Measurements from ENCODE around the gene CDKN2B. TPM values are rescaled to one million over a fixed set of nuclear protein-coding genes. Genes with fewer than 3 reads are reported as not detected.

The CDKN2B gene
- polyA plus RNA-seq, 2 of the 4 experiments (the other 2 are of a cell fraction) = not detected

DNA sequence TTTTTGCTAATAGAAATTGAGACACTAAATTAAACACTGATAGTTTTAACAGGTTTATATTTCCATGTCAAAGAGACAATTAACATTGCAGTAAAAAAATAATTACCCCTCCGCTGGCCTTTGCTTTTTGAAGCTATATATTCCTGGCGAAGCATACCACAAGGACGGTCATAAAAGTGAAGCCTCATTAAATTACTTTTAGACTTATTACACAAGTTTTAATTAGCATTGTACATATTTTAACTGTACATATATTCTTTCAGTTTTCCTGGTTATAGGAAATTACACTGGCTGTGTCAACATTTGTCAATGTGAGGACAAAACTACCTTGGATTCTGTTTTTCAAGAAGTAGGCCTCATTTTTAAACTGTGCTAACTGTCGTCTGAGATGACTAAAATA, 16.1 kb downstream of the CDKN2B start:
- TF ChIP-seq KDM5A (IDR thresholded peaks at IDR 0.05) (no peak), BCL3 (IDR thresholded peaks at IDR 0.05) (no peak), ZNF302 (CRISPR knock-in tag; IDR thresholded peaks at IDR 0.05) (no peak), HEYL (CRISPR knock-in tag; IDR thresholded peaks at IDR 0.05) (no peak), MYC (IDR thresholded peaks at IDR 0.05; ENCODE audit: borderline replicate concordance, low read length) (no peak), HOXA7 (CRISPR knock-in tag; IDR thresholded peaks at IDR 0.05) (no peak), JUNB (IDR thresholded peaks at IDR 0.05) (no peak), POLR2A (IDR thresholded peaks at IDR 0.05; ENCODE audit: low read length) (no peak), HOXB5 (CRISPR knock-in tag; IDR thresholded peaks at IDR 0.05) (no peak), TFCP2L1 (CRISPR knock-in tag; IDR thresholded peaks at IDR 0.05) (no peak), EHF (CRISPR knock-in tag; IDR thresholded peaks at IDR 0.05) (no peak), NFE2L2 (conservative IDR thresholded peaks at IDR 0.05; ENCODE audit: low read length) (no peak)
- TF ChIP-seq, protein P1, sequence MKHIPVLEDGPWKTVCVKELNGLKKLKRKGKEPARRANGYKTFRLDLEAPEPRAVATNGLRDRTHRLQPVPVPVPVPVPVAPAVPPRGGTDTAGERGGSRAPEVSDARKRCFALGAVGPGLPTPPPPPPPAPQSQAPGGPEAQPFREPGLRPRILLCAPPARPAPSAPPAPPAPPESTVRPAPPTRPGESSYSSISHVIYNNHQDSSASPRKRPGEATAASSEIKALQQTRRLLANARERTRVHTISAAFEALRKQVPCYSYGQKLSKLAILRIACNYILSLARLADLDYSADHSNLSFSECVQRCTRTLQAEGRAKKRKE (CRISPR knock-in tag; IDR thresholded peaks at IDR 0.05; ENCODE audit: low read depth) = no peak
- TF ChIP-seq, protein P2, sequence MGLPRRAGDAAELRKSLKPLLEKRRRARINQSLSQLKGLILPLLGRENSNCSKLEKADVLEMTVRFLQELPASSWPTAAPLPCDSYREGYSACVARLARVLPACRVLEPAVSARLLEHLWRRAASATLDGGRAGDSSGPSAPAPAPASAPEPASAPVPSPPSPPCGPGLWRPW (IDR thresholded peaks at IDR 0.05) = no peak
- POLR2A ChIA-PET = no interaction called here
- no CpG with 5 or more reads among the region's 4 CpGs for WGBS (ENCODE audit: missing lambda C conversion rate)
- no peak for DNase-seq (ENCODE audit: low read depth in 1 of 2, low spot score in 1 of 2)
- FAIRE-seq = no peak
- no peaks in the 10 kb centered on the region for H3K9me3 ChIP-seq
- no peaks in the 10 kb centered on the region for H3K4me1 ChIP-seq
- H3K4me2 ChIP-seq = no peak overlapping the region
- H3K4me3 ChIP-seq = no peak overlapping the region
- ATAC-seq = no peak
- H3K27ac ChIP-seq = no peak overlapping the region
- CTCF ChIA-PET = no interaction called here

DNA sequence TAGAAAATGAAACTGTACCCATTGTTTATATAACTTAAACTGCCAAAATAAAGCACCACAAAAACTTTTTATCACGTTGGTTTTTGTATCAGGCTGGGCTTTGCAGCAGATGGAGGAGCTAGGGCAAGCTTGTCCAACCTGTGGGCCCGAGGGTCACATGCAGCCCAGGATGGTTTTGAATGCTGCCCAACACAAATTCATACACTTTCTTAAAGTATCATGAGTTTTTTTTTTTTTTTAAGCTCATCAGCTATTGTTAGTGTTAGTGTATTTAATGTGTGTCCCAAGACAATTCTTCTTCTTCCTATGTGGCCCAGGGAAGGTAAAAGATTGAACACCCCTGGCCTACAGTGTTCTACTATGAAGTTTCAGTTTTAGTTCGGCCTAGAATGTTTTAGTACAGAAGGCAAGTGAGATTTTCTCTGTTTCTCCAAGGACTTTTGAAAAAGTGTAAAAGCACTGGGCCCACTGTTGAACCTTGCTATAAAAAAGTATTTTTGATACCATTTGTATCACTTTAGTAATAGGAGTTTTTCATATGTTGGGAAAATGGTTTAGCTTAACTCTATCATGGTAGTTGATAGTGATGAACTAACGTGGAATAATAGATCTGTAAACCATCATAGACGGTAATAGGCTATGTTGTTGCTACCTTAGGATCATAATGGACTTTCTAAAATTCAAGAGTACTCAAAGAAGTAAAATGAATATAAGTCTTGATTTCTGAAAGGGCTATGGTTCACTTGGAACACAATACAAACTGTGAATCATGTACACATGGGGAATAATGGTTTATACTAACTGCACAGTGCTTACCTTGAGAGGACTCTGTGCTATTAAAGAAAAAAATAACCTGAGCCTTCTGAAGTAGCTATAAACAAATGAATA, 17.8 kb downstream of the CDKN2B start:
- H3K27ac ChIP-seq = no peak overlapping the region
- ATAC-seq (no peak), FAIRE-seq (no peak), DNase-seq (ENCODE audit: low read depth in 1 of 2, low spot score in 1 of 2) (no peak)
- CTCF ChIA-PET = no interaction called here
- H3K9me3 ChIP-seq = no peaks in the 10 kb centered on the region
- no peak overlapping the region for H3K4me2 ChIP-seq
- POLR2A ChIA-PET = no interaction called here
- no peaks in the 10 kb centered on the region for H3K4me1 ChIP-seq
- no CpG with 5 or more reads among the region's 5 CpGs for WGBS (ENCODE audit: missing lambda C conversion rate)
- TF ChIP-seq HMGXB4 (CRISPR knock-in tag; IDR thresholded peaks at IDR 0.05; ENCODE audit: borderline replicate concordance) = no peak
- TF ChIP-seq NR3C1 (IDR thresholded peaks at IDR 0.05) = no peak
- no peak for TF ChIP-seq NFE2L2 (conservative IDR thresholded peaks at IDR 0.05; ENCODE audit: low read length)
- no peak for TF ChIP-seq CHD4 (IDR thresholded peaks at IDR 0.05; ENCODE audit: borderline replicate concordance)
- TF ChIP-seq, protein P2 (IDR thresholded peaks at IDR 0.05) = no peak
- TF ChIP-seq HOXA7 (CRISPR knock-in tag; IDR thresholded peaks at IDR 0.05) = no peak
- TF ChIP-seq RFX5 (IDR thresholded peaks at IDR 0.05) = no peak
- TF ChIP-seq FOSB (CRISPR knock-in tag; IDR thresholded peaks at IDR 0.05) = no peak
- TF ChIP-seq RNF2 (IDR thresholded peaks at IDR 0.05; ENCODE audit: borderline replicate concordance, low read depth) = no peak
- TF ChIP-seq, protein P3, sequence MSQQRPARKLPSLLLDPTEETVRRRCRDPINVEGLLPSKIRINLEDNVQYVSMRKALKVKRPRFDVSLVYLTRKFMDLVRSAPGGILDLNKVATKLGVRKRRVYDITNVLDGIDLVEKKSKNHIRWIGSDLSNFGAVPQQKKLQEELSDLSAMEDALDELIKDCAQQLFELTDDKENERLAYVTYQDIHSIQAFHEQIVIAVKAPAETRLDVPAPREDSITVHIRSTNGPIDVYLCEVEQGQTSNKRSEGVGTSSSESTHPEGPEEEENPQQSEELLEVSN (IDR thresholded peaks at IDR 0.05; ENCODE audit: borderline replicate concordance, low read depth) = no peak
- no peak for TF ChIP-seq NPAS2 (CRISPR knock-in tag; IDR thresholded peaks at IDR 0.05; ENCODE audit: borderline replicate concordance)
- no peak for TF ChIP-seq HDAC2 (IDR thresholded peaks at IDR 0.05)
- no peak for TF ChIP-seq MAZ (IDR thresholded peaks at IDR 0.05; ENCODE audit: borderline replicate concordance, low read depth, low read length)
- TF ChIP-seq HOXB13 (CRISPR knock-in tag; IDR thresholded peaks at IDR 0.05; ENCODE audit: low read depth) = no peak
- TF ChIP-seq TFCP2L1 (CRISPR knock-in tag; IDR thresholded peaks at IDR 0.05) = no peak
- TF ChIP-seq MAFK (IDR thresholded peaks at IDR 0.05; ENCODE audit: partially characterized antibody) = no peak
- no peak for TF ChIP-seq CBX8 (IDR thresholded peaks at IDR 0.05)
- no peak for TF ChIP-seq KDM5A (IDR thresholded peaks at IDR 0.05)
- no peak for TF ChIP-seq POLR2A (IDR thresholded peaks at IDR 0.05; ENCODE audit: low read length)
- no peak for TF ChIP-seq CHD2 (IDR thresholded peaks at IDR 0.05; ENCODE audit: low read length, partially characterized antibody)
- no peak overlapping the region for H3K4me3 ChIP-seq
